SK-N-SH (cell line): ENCODE results near the gene RAB22A. TPM values are rescaled to one million over a fixed set of nuclear protein-coding genes. Genes with fewer than 3 reads are reported as not detected.
A peak's percentile ranks its signal among the peaks of the same experiment; 100 is the strongest.

Experiments used
- CTCF ChIA-PET: fragments of 300-600, 350-600 bp; formaldehyde crosslinking; extraction: SDS; loops from one replicate; lab custom pipeline; 2021; lab: Yijun Ruan, JAX
- POLR2A ChIA-PET: fragments of 350-600 bp; sonication (Branson Sonifier 250); formaldehyde crosslinking; extraction: SDS; loops from one replicate; lab custom pipeline; 2020; ENCODE audit warnings: antibody characterized with exemption, inconsistent platforms; lab: Yijun Ruan, JAX
- DNase-seq: peaks from one replicate; pipeline ENCODE4 v3.0.0; 2012
- H2AFZ ChIP-seq: fragments of 200-600 bp; sonication (generic); 2 replicates; pipeline ENCODE4 v1.8.1; 2016; ENCODE audit warnings: antibody characterized with exemption, mild to moderate bottlenecking, low read depth
- H3F3A ChIP-seq: fragments of 200-600 bp; sonication (generic); replicated peaks from 2 replicates; pipeline ENCODE3; 2016; ENCODE audit warnings: antibody characterized with exemption, mild to moderate bottlenecking; ENCODE audit not compliant: insufficient read depth
- H3K27ac ChIP-seq, 2 experiments: fragments of 200-500 bp in 1 of 2; fragments of 200-600 bp in 1 of 2; sonication (Bioruptor generic) in 1 of 2; sonication (generic), shearing (Covaris generic) in 1 of 2; 2 replicates each; pipeline versions ENCODE4 v1.5.1 to v1.6.1; 2014 to 2016; ENCODE audit warnings: low read depth in 2 of 2, inconsistent platforms in 1 of 2, low read length in 1 of 2, mild to moderate bottlenecking in 1 of 2, mixed read lengths in 1 of 2
- H3K27me3 ChIP-seq: fragments of 200-600 bp; sonication (generic), shearing (Covaris generic); 2 replicates; pipeline ENCODE4 v1.6.1; 2016; ENCODE audit warnings: mixed run types; ENCODE audit not compliant: insufficient read depth
- H3K36me3 ChIP-seq, 2 experiments: fragments of 200-500 bp in 1 of 2; fragments of 200-600 bp in 1 of 2; sonication (Bioruptor generic) in 1 of 2; sonication (generic) in 1 of 2; replicated peaks in 1 of 2; 2 replicates each; pipeline versions ENCODE3 to v1.5.1; 2014 to 2016; ENCODE audit warnings: low read length in 1 of 2, mild to moderate bottlenecking in 1 of 2; ENCODE audit not compliant: insufficient read depth in 2 of 2, control insufficient read depth in 1 of 2
- H3K4me1 ChIP-seq, 2 experiments: fragments of 200-500 bp in 1 of 2; fragments of 200-600 bp in 1 of 2; sonication (Bioruptor generic) in 1 of 2; sonication (generic), shearing (Covaris generic) in 1 of 2; 2 replicates each; pipeline versions ENCODE4 v1.5.1 to v1.6.1; 2014 to 2016; ENCODE audit warnings: low read depth in 1 of 2, low read length in 1 of 2, mixed run types in 1 of 2; ENCODE audit not compliant: insufficient read depth in 2 of 2, control insufficient read depth in 1 of 2
- H3K4me2 ChIP-seq: fragments of 200-600 bp; sonication (generic), shearing (Covaris generic); 2 replicates; pipeline ENCODE4 v1.6.1; 2017; ENCODE audit warnings: mixed run types
- H3K4me3 ChIP-seq, 2 experiments: fragments of 200-500 bp in 1 of 2; fragments of 200-600 bp in 1 of 2; sonication (Bioruptor generic) in 1 of 2; sonication (generic), shearing (Covaris generic) in 1 of 2; 2 replicates each; pipeline versions ENCODE4 v1.5.1 to v1.8.1; 2014 to 2016; ENCODE audit warnings: low read depth in 2 of 2, inconsistent platforms in 1 of 2, low read length in 1 of 2, mild to moderate bottlenecking in 1 of 2, mixed read lengths in 1 of 2, moderate library complexity in 1 of 2
- H3K79me2 ChIP-seq: fragments of 200-600 bp; sonication (generic); 2 replicates; pipeline ENCODE4 v1.8.1; 2017; ENCODE audit warnings: mild to moderate bottlenecking; ENCODE audit not compliant: insufficient read depth
- H3K9ac ChIP-seq: fragments of 200-600 bp; sonication (generic); 2 replicates; pipeline ENCODE4 v1.6.1; 2017; ENCODE audit warnings: mixed run types
- H3K9me2 ChIP-seq: fragments of 200-600 bp; sonication (generic); 2 replicates; pipeline ENCODE4 v1.6.1; 2017; ENCODE audit warnings: mixed run types
- H3K9me3 ChIP-seq: fragments of 200-600 bp; sonication (generic); 2 replicates; pipeline ENCODE4 v1.6.1; 2017; ENCODE audit warnings: mixed run types, mild to moderate bottlenecking, moderate library complexity
- H4K20me1 ChIP-seq: fragments of 200-600 bp; sonication (generic); 2 replicates; pipeline ENCODE4 v1.6.1; 2017; ENCODE audit warnings: mild to moderate bottlenecking, mixed run types; ENCODE audit not compliant: insufficient read depth
- CHD2 ChIP-seq: fragments of 150-350 bp; IDR thresholded peaks from 2 replicates; pipeline ENCODE4 v1.6.1; 2018; ENCODE audit warnings: low read length; ENCODE audit not compliant: partially characterized antibody
- EP300 ChIP-seq, 2 experiments: IDR thresholded peaks; 2 replicates each; pipeline versions ENCODE4 v1.4.0 to v1.6.1; 2012; ENCODE audit warnings: borderline replicate concordance in 1 of 2, low read depth in 1 of 2, low read length in 1 of 2
- FOXJ3 ChIP-seq: sonication (generic); formaldehyde crosslinking; IDR thresholded peaks from 2 replicates; pipeline ENCODE4 v1.5.1; 2020; ENCODE audit warnings: mild to moderate bottlenecking, missing genetic modification reagents
- NRF1 ChIP-seq: IDR thresholded peaks from 2 replicates; pipeline ENCODE4 v1.6.1; 2012; ENCODE audit warnings: low read depth, mild to moderate bottlenecking, low read length
- RXRA ChIP-seq: IDR thresholded peaks from 2 replicates; pipeline ENCODE4 v1.4.0; 2012; ENCODE audit warnings: low read depth, mild to moderate bottlenecking, borderline replicate concordance
- TAF1 ChIP-seq: IDR thresholded peaks from 2 replicates; pipeline ENCODE4 v1.6.1; 2012; ENCODE audit warnings: low read depth, mild to moderate bottlenecking, low read length, moderate library complexity, borderline replicate concordance
- YY1 ChIP-seq: IDR thresholded peaks from 2 replicates; pipeline ENCODE4 v1.4.0; 2012; ENCODE audit warnings: low read depth, mild to moderate bottlenecking
- WGBS: methylation state at CpG from one replicate; pipeline ENCODE4 v1.1.6; 2017; ENCODE audit warnings: low lambda C conversion rate; 5-methylcytosine and 5-hydroxymethylcytosine counted together
- polyA plus RNA-seq, 3 experiments: library from polyadenylated mRNA; depleted of rRNA; stranded (reverse); fragments of >200 nt; gene quantifications; 2 replicates each; pipeline ENCODE4 v1.2.3, GENCODE V29; 2012
- TF ChIP-seq, protein P1 (sequence below): IDR thresholded peaks from 2 replicates; pipeline ENCODE4 v1.4.0; 2012; ENCODE audit warnings: low read depth, borderline replicate concordance
- TF ChIP-seq, protein P2 (sequence below): fragments of 150-350 bp; IDR thresholded peaks from 2 replicates; pipeline ENCODE4 v1.6.1; 2016; ENCODE audit warnings: mild to moderate bottlenecking, low read depth, low read length
- TF ChIP-seq, protein P3 (sequence below): fragments of 150-350 bp; IDR thresholded peaks from 2 replicates; pipeline ENCODE4 v1.6.1; 2017; ENCODE audit warnings: antibody characterized with exemption, low read length, low read depth, borderline replicate concordance

RAB22A gene
- polyA plus RNA-seq, 1 of the 3 experiments (the other 2 are of a cell fraction), result 10.7 TPM

DNA sequence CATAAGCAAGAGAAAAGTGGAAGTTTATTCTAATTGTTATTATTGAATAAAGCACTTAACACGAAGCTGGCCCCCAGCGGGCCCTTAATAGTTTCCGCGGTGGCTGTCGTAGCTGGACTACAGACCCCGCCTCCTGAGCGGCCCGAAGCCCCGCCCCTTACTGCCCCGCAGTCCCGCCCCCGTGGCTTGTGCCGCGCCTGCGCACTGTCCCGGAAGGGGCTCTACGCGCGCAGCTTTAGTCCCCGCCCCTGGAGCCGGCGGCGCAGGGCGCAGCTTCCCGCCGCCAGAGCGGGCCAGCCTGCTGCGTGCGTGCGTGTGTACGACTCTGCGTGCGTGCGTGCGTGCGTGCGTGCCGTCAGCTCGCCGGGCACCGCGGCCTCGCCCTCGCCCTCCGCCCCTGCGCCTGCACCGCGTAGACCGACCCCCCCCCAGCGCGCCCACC lies 79.4 kb downstream of the RAB22A start, which contains the start of gene VAPB (continued):
- TF ChIP-seq, protein P1, sequence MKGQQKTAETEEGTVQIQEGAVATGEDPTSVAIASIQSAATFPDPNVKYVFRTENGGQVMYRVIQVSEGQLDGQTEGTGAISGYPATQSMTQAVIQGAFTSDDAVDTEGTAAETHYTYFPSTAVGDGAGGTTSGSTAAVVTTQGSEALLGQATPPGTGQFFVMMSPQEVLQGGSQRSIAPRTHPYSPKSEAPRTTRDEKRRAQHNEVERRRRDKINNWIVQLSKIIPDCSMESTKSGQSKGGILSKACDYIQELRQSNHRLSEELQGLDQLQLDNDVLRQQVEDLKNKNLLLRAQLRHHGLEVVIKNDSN, result no peak
- TF ChIP-seq, protein P2, sequence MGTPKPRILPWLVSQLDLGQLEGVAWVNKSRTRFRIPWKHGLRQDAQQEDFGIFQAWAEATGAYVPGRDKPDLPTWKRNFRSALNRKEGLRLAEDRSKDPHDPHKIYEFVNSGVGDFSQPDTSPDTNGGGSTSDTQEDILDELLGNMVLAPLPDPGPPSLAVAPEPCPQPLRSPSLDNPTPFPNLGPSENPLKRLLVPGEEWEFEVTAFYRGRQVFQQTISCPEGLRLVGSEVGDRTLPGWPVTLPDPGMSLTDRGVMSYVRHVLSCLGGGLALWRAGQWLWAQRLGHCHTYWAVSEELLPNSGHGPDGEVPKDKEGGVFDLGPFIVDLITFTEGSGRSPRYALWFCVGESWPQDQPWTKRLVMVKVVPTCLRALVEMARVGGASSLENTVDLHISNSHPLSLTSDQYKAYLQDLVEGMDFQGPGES, result no peak
- peak; percentile 92 for TF ChIP-seq NRF1
- no peak for TF ChIP-seq EP300 (IDR thresholded peaks at IDR 0.05; ENCODE audit: borderline replicate concordance in 1 of 2, low read depth in 1 of 2, low read length in 1 of 2)
- peak; percentile 16 for TF ChIP-seq CHD2
- TF ChIP-seq FOXJ3 (CRISPR knock-in tag), result no peak
- TF ChIP-seq, protein P3, sequence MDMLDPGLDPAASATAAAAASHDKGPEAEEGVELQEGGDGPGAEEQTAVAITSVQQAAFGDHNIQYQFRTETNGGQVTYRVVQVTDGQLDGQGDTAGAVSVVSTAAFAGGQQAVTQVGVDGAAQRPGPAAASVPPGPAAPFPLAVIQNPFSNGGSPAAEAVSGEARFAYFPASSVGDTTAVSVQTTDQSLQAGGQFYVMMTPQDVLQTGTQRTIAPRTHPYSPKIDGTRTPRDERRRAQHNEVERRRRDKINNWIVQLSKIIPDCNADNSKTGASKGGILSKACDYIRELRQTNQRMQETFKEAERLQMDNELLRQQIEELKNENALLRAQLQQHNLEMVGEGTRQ, result no peak

DNA sequence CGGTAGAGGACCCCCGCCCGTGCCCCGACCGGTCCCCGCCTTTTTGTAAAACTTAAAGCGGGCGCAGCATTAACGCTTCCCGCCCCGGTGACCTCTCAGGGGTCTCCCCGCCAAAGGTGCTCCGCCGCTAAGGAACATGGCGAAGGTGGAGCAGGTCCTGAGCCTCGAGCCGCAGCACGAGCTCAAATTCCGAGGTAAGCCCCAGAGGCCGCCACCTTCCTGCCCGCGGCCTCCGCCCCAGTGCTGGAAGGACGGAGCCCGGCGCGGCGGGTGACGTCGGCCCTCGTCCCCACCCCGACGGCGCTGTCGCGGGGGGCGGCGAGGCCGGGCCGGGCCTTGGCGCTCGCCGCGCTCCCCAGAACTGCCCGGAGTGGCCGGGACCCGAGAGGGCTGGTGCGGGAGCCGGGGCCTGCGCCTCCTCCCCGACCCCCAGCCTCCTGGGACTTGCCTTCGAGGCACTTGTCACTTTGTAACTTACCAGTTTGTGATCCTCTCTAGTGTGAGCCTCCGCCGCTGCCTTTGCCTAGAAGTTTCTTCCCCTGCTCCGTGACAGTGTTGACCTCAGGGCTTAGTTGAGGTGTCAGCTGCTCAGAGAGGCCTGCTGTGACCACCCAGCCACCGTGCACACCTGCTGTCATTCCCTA lies 79.9 kb downstream of the RAB22A start:
- DNase-seq, result peak; percentile 74
- TF ChIP-seq YY1, result 0 out of 2 replicates have a peak, but pooled peaks have one; percentile 48
- no peak for TF ChIP-seq RXRA
- no peak for TF ChIP-seq TAF1
- CTCF ChIA-PET, result interaction anchor here (0.8 to 1.8 kb wide), 4 partner anchors 83 to 261 kb away, joined by 3 to 8 read pairs (median 4); partner anchors contain the start of gene STX16

More for the DNA sequence above, 79.9 kb downstream of the RAB22A start:
- H4K20me1 ChIP-seq, result peaks cover 13% of the 10 kb centered on the region
- H3K36me3 ChIP-seq, result peaks cover 11 to 22% of the 10 kb centered on the region in 2 experiments
- H2AFZ ChIP-seq, result peak overlapping the region; percentile 67; the same call in 1 of the 2 replicates
- peaks cover 17% of the 10 kb centered on the region in 2 experiments for H3K4me1 ChIP-seq
- peak overlapping the region; percentile 93 for H3K4me2 ChIP-seq
- H3K27ac ChIP-seq, result peak overlapping the region; percentile 79 to 85
- peaks cover 54% of the 10 kb centered on the region for H3K79me2 ChIP-seq
- no peaks in the 10 kb centered on the region for H3K9me2 ChIP-seq
- peak overlapping the region; percentile 92 for H3K9ac ChIP-seq
- peak overlapping the region; percentile 83 to 95 for H3K4me3 ChIP-seq
- H3K27me3 ChIP-seq, result no peaks in the 10 kb centered on the region
- POLR2A ChIA-PET, result interaction anchor here (0.7 to 1.2 kb wide), 5 partner anchors 53 to 462 kb away, joined by 3 to 4 read pairs (median 3); no protein-coding TSS in a partner anchor
- H3K9me3 ChIP-seq, result peaks cover 11% of the 10 kb centered on the region
- peaks cover 21% of the 10 kb centered on the region for H3F3A ChIP-seq
- WGBS, result 0% methylated on average over 11 of the region's 56 CpGs
